HUES64 (cell line): Measurements from ENCODE around the gene GPANK1.
A peak's percentile ranks its signal among the peaks of the same experiment; 100 is the strongest.

Experiments
- H3K27ac ChIP-seq: 2 replicates; pipeline ENCODE4 v1.7.0; 2013; ENCODE audit warnings: low read depth, low read length, inconsistent platforms
- H3K27me3 ChIP-seq: 2 replicates; pipeline ENCODE4 v1.6.1; 2013; ENCODE audit warnings: mild to moderate bottlenecking, low read length; ENCODE audit not compliant: insufficient read depth
- H3K36me3 ChIP-seq: 2 replicates; pipeline ENCODE4 v1.6.1; 2013; ENCODE audit warnings: mild to moderate bottlenecking, low read length; ENCODE audit not compliant: insufficient read depth
- H3K4me1 ChIP-seq: 2 replicates; pipeline ENCODE4 v1.6.1; 2013; ENCODE audit warnings: mild to moderate bottlenecking, low read length, moderate library complexity; ENCODE audit not compliant: insufficient read depth
- H3K4me3 ChIP-seq: 2 replicates; pipeline ENCODE4 v1.5.1; 2013; ENCODE audit warnings: mild to moderate bottlenecking, low read length, moderate library complexity
- H3K9ac ChIP-seq: 2 replicates; pipeline ENCODE4 v1.6.1; 2013; ENCODE audit warnings: mild to moderate bottlenecking, low read depth, low read length
- H3K9me3 ChIP-seq: 2 replicates; pipeline ENCODE4 v1.6.1; 2013; ENCODE audit warnings: low read depth, low read length; ENCODE audit not compliant: insufficient read depth
- WGBS: fragments of 150-250, 120-280 bp; methylation state at CpG from one replicate; pipeline ENCODE4 v1.1.7; 2013; ENCODE audit warnings: missing lambda C conversion rate; 5-methylcytosine and 5-hydroxymethylcytosine counted together

Gene GPANK1

GRCh38 chr6:31634131-31634530 is 30.7 kb downstream of the GPANK1 start:
- H3K27ac ChIP-seq, result no peak overlapping the region
- H3K9me3 ChIP-seq, result no peaks in the 10 kb centered on the region
- peaks cover 98% of the 10 kb centered on the region for H3K36me3 ChIP-seq
- no peak overlapping the region for H3K4me3 ChIP-seq
- 96% methylated on average over 3 of the region's 3 CpGs for WGBS
- H3K27me3 ChIP-seq, result no peaks in the 10 kb centered on the region
- H3K9ac ChIP-seq, result no peak overlapping the region
- H3K4me1 ChIP-seq, result no peaks in the 10 kb centered on the region

GRCh38 chr6:31633447-31633846 is 31.4 kb downstream of the GPANK1 start:
- 94% methylated on average over 7 of the region's 7 CpGs for WGBS
- Histone ChIP-seq H3K27ac (no peak overlapping the region), H3K4me1 (no peaks in the 10 kb centered on the region)

GRCh38 chr6:31632279-31632946 is 32.4 kb downstream of the GPANK1 start:
- H3K9me3 ChIP-seq, result no peaks in the 10 kb centered on the region
- H3K4me3 ChIP-seq, result no peak overlapping the region
- no peaks in the 10 kb centered on the region for H3K4me1 ChIP-seq
- no peaks in the 10 kb centered on the region for H3K27me3 ChIP-seq
- H3K9ac ChIP-seq, result no peak overlapping the region
- WGBS, result 95% methylated on average over 26 of the region's 26 CpGs
- H3K27ac ChIP-seq, result no peak overlapping the region
- H3K36me3 ChIP-seq, result peaks cover 99% of the 10 kb centered on the region

More at GRCh38 chr6:31633447-31633846, 31.4 kb downstream of the GPANK1 start:
- H3K9me3 ChIP-seq, result no peaks in the 10 kb centered on the region
- H3K9ac ChIP-seq, result no peak overlapping the region
- peaks cover 98% of the 10 kb centered on the region for H3K36me3 ChIP-seq
- H3K4me3 ChIP-seq, result no peak overlapping the region
- no peaks in the 10 kb centered on the region for H3K27me3 ChIP-seq

- 96% methylated on average over 32 of the region's 32 CpGs for WGBS
- no peak overlapping the region for H3K27ac ChIP-seq
- no peak overlapping the region for H3K9ac ChIP-seq
- no peaks in the 10 kb centered on the region for H3K9me3 ChIP-seq
- no peak overlapping the region for H3K4me3 ChIP-seq
- H3K27me3 ChIP-seq, result no peaks in the 10 kb centered on the region
- H3K4me1 ChIP-seq, result no peaks in the 10 kb centered on the region
- peaks cover 100% of the 10 kb centered on the region for H3K36me3 ChIP-seq
Measured at GRCh38 chr6:31631681-31632278, 33.0 kb downstream of the GPANK1 start.

- Histone ChIP-seq H3K4me1 (no peaks in the 10 kb centered on the region), H3K9me3 (no peaks in the 10 kb centered on the region), H3K9ac (no peak overlapping the region), H3K27me3 (no peaks in the 10 kb centered on the region), H3K27ac (no peak overlapping the region), H3K36me3 (peaks cover 100% of the 10 kb centered on the region), H3K4me3 (no peak overlapping the region)
- WGBS, result 96% methylated on average over 16 of the region's 16 CpGs
Measured at GRCh38 chr6:31631209-31631608, 33.6 kb downstream of the GPANK1 start.

- no peak overlapping the region for H3K4me3 ChIP-seq
- no peaks in the 10 kb centered on the region for H3K9me3 ChIP-seq
- H3K27me3 ChIP-seq, result no peaks in the 10 kb centered on the region
- peaks cover 100% of the 10 kb centered on the region for H3K36me3 ChIP-seq
- H3K27ac ChIP-seq, result no peak overlapping the region
- WGBS, result 95% methylated on average over 25 of the region's 25 CpGs
- no peaks in the 10 kb centered on the region for H3K4me1 ChIP-seq
- no peak overlapping the region for H3K9ac ChIP-seq
Measured at GRCh38 chr6:31630177-31630934, 34.4 kb downstream of the GPANK1 start.

GRCh38 chr6:31629014-31629413 is 35.8 kb downstream of the GPANK1 start:
- Histone ChIP-seq H3K27me3 (no peaks in the 10 kb centered on the region), H3K9me3 (no peaks in the 10 kb centered on the region), H3K36me3 (peaks cover 100% of the 10 kb centered on the region), H3K4me1 (no peaks in the 10 kb centered on the region), H3K4me3 (no peak overlapping the region), H3K9ac (no peak overlapping the region), H3K27ac (no peak overlapping the region)
- WGBS, result 93% methylated on average over 7 of the region's 7 CpGs

GRCh38 chr6:31627690-31628287 is 37.0 kb downstream of the GPANK1 start:
- no peaks in the 10 kb centered on the region for H3K27me3 ChIP-seq
- no peak overlapping the region for H3K9ac ChIP-seq
- H3K27ac ChIP-seq, result no peak overlapping the region
- WGBS, result 98% methylated on average over 19 of the region's 19 CpGs
- H3K36me3 ChIP-seq, result peaks cover 99% of the 10 kb centered on the region
- 0 out of 2 replicates have a peak, but pooled peaks cover 2% of the 10 kb centered on the region for H3K4me1 ChIP-seq
- no peak overlapping the region for H3K4me3 ChIP-seq
- H3K9me3 ChIP-seq, result no peaks in the 10 kb centered on the region

GRCh38 chr6:31626952-31627351 is 37.8 kb downstream of the GPANK1 start:
- H3K36me3 ChIP-seq, result peaks cover 99% of the 10 kb centered on the region
- 93% methylated on average over 10 of the region's 10 CpGs for WGBS
- no peaks in the 10 kb centered on the region for H3K9me3 ChIP-seq
- H3K4me1 ChIP-seq, result peaks cover 9% of the 10 kb centered on the region; the same call in 1 of the 2 replicates
- no peak overlapping the region for H3K27ac ChIP-seq
- no peak overlapping the region for H3K9ac ChIP-seq
- no peaks in the 10 kb centered on the region for H3K27me3 ChIP-seq
- H3K4me3 ChIP-seq, result no peak overlapping the region

GRCh38 chr6:31624070-31624469 is 40.7 kb downstream of the GPANK1 start:
- H3K9ac ChIP-seq, result no peak overlapping the region
- peaks cover 13% of the 10 kb centered on the region; the same call in 1 of the 2 replicates for H3K4me1 ChIP-seq
- no peaks in the 10 kb centered on the region for H3K9me3 ChIP-seq
- H3K36me3 ChIP-seq, result peaks cover 77% of the 10 kb centered on the region
- no peaks in the 10 kb centered on the region for H3K27me3 ChIP-seq
- H3K27ac ChIP-seq, result no peak overlapping the region
- H3K4me3 ChIP-seq, result no peak overlapping the region
- 94% methylated on average over 8 of the region's 10 CpGs for WGBS

GRCh38 chr6:31622684-31623091 is 42.1 kb downstream of the GPANK1 start:
- Histone ChIP-seq H3K4me3 (peak overlapping the region; percentile 94; the same call in 1 of the 2 replicates), H3K9ac (peak overlapping the region; percentile 97; the same call in 1 of the 2 replicates), H3K27ac (no peak overlapping the region), H3K4me1 (peaks cover 13% of the 10 kb centered on the region; the same call in 1 of the 2 replicates), H3K9me3 (no peaks in the 10 kb centered on the region), H3K27me3 (no peaks in the 10 kb centered on the region), H3K36me3 (peaks cover 63% of the 10 kb centered on the region)
- WGBS, result 90% methylated on average over 10 of the region's 10 CpGs
